ENCODE data around the gene CFDP1.
"Not testable (repeated sequence)": the region's sequence is repeated elsewhere in the genome, so short reads cannot be mapped to it uniquely, and the experiment has no call there.

CFDP1 gene

GRCh38 chr16:75443298-75443697, 10.0 kb upstream of the CFDP1 start:
- Histone ChIP-seq H3K4me3 (ENCODE audit: low read depth in 1 of 2, low read length in 2 of 2) (no peak overlapping the region), H3K79me2 (ENCODE audit: insufficient read depth, low read length) (no peaks in the 10 kb centered on the region; the same call in 1 of the 2 replicates), H3K36me3 (ENCODE audit: insufficient read depth, low read length) (peaks cover 14% of the 10 kb centered on the region), H3K4me2 (ENCODE audit: insufficient read depth, low read length) (no peak overlapping the region), H3K9ac (ENCODE audit: low read depth, low read length) (no peak overlapping the region), H3K4me1 (ENCODE audit: insufficient read depth, low read length) (no peaks in the 10 kb centered on the region), H3K27ac (ENCODE audit: low read length) (no peak overlapping the region), H3K9me3 (ENCODE audit: insufficient read depth, low read length, severe bottlenecking) (no peaks in the 10 kb centered on the region), H4K20me1 (ENCODE audit: insufficient read depth, low read length) (no peaks in the 10 kb centered on the region), H2AFZ (ENCODE audit: low read depth, low read length) (no peak overlapping the region), H3K27me3 (ENCODE audit: insufficient read depth, low read length, poor library complexity) (no peaks in the 10 kb centered on the region)
- TF ChIP-seq EZH2 (IDR thresholded peaks at IDR 0.05; ENCODE audit: borderline replicate concordance, low read depth, low read length, severe bottlenecking) (no peak), CTCF (IDR thresholded peaks at IDR 0.05; ENCODE audit: borderline replicate concordance, extremely low read depth, low read length, poor library complexity, severe bottlenecking) (no peak)
- ATAC-seq (ENCODE audit: insufficient read depth, low read depth) (no peak), DNase-seq (no peak)

- no peak for TF ChIP-seq EZH2 (IDR thresholded peaks at IDR 0.05; ENCODE audit: borderline replicate concordance, low read depth, low read length, severe bottlenecking)
- H3K4me2 ChIP-seq (ENCODE audit: insufficient read depth, low read length): peak overlapping the region; percentile 76
- peaks cover 41% of the 10 kb centered on the region for H3K4me1 ChIP-seq (ENCODE audit: insufficient read depth, low read length)
- peak overlapping the region; percentile 58 to 67 for H3K4me3 ChIP-seq (ENCODE audit: low read depth in 1 of 2, low read length in 2 of 2)
- no peaks in the 10 kb centered on the region for H3K27me3 ChIP-seq (ENCODE audit: insufficient read depth, low read length, poor library complexity)
- ATAC-seq (ENCODE audit: insufficient read depth, low read depth) (peak; percentile 71), DNase-seq (no peak)
- peak overlapping the region; percentile 68 for H3K9ac ChIP-seq (ENCODE audit: low read depth, low read length)
- peak overlapping the region; percentile 73 for H3K27ac ChIP-seq (ENCODE audit: low read length)
- H3K36me3 ChIP-seq (ENCODE audit: insufficient read depth, low read length): no peaks in the 10 kb centered on the region; the same call in none of the 2 replicates
- peaks cover 43% of the 10 kb centered on the region for H3K79me2 ChIP-seq (ENCODE audit: insufficient read depth, low read length)
- no peaks in the 10 kb centered on the region for H4K20me1 ChIP-seq (ENCODE audit: insufficient read depth, low read length)
- peak overlapping the region; percentile 85 for H2AFZ ChIP-seq (ENCODE audit: low read depth, low read length)
- H3K9me3 ChIP-seq (ENCODE audit: insufficient read depth, low read length, severe bottlenecking): no peaks in the 10 kb centered on the region
Observed at GRCh38 chr16:75433732-75434413, 570 bp upstream of the CFDP1 start.

GRCh38 chr16:75429621-75430403, 3.5 kb downstream of the CFDP1 start:
- ATAC-seq (ENCODE audit: insufficient read depth, low read depth) (no peak), DNase-seq (no peak)
- Histone ChIP-seq H2AFZ (ENCODE audit: low read depth, low read length) (no peak overlapping the region), H3K4me3 (ENCODE audit: low read depth in 1 of 2, low read length in 2 of 2) (no peak overlapping the region), H4K20me1 (ENCODE audit: insufficient read depth, low read length) (peaks cover 3% of the 10 kb centered on the region; the same call in 1 of the 2 replicates), H3K36me3 (ENCODE audit: insufficient read depth, low read length) (no peaks in the 10 kb centered on the region; the same call in none of the 2 replicates), H3K79me2 (ENCODE audit: insufficient read depth, low read length) (peaks cover 79% of the 10 kb centered on the region), H3K4me1 (ENCODE audit: insufficient read depth, low read length) (peaks cover 36% of the 10 kb centered on the region), H3K9me3 (ENCODE audit: insufficient read depth, low read length, severe bottlenecking) (no peaks in the 10 kb centered on the region), H3K4me2 (ENCODE audit: insufficient read depth, low read length) (no peak overlapping the region), H3K9ac (ENCODE audit: low read depth, low read length) (no peak overlapping the region), H3K27ac (ENCODE audit: low read length) (no peak overlapping the region), H3K27me3 (ENCODE audit: insufficient read depth, low read length, poor library complexity) (no peaks in the 10 kb centered on the region)
- TF ChIP-seq EZH2 (IDR thresholded peaks at IDR 0.05; ENCODE audit: borderline replicate concordance, low read depth, low read length, severe bottlenecking) (no peak), CTCF (IDR thresholded peaks at IDR 0.05; ENCODE audit: borderline replicate concordance, extremely low read depth, low read length, poor library complexity, severe bottlenecking) (no peak)

- not testable (repeated sequence) for H3K27ac ChIP-seq (ENCODE audit: low read length); H3K4me2 ChIP-seq (ENCODE audit: insufficient read depth, low read length); DNase-seq; H2AFZ ChIP-seq (ENCODE audit: low read depth, low read length); ATAC-seq (ENCODE audit: insufficient read depth, low read depth); H3K36me3 ChIP-seq (ENCODE audit: insufficient read depth, low read length); H3K27me3 ChIP-seq (ENCODE audit: insufficient read depth, low read length, poor library complexity); H4K20me1 ChIP-seq (ENCODE audit: insufficient read depth, low read length); H3K4me3 ChIP-seq (ENCODE audit: low read depth in 1 of 2, low read length in 2 of 2); H3K9me3 ChIP-seq (ENCODE audit: insufficient read depth, low read length, severe bottlenecking); H3K9ac ChIP-seq (ENCODE audit: low read depth, low read length)
- Histone ChIP-seq H3K4me1 (ENCODE audit: insufficient read depth, low read length) (peaks cover 17% of the 10 kb centered on the region), H3K79me2 (ENCODE audit: insufficient read depth, low read length) (peaks cover 92% of the 10 kb centered on the region)
Observed at GRCh38 chr16:75426524-75426923, 6.8 kb downstream of the CFDP1 start.

- not testable (repeated sequence) for H3K4me2 ChIP-seq (ENCODE audit: insufficient read depth, low read length); H3K36me3 ChIP-seq (ENCODE audit: insufficient read depth, low read length); H3K9ac ChIP-seq (ENCODE audit: low read depth, low read length); ATAC-seq (ENCODE audit: insufficient read depth, low read depth); H3K27me3 ChIP-seq (ENCODE audit: insufficient read depth, low read length, poor library complexity); H2AFZ ChIP-seq (ENCODE audit: low read depth, low read length); H3K9me3 ChIP-seq (ENCODE audit: insufficient read depth, low read length, severe bottlenecking); DNase-seq; H3K27ac ChIP-seq (ENCODE audit: low read length); H3K4me3 ChIP-seq (ENCODE audit: low read depth in 1 of 2, low read length in 2 of 2)
- Histone ChIP-seq H3K4me1 (ENCODE audit: insufficient read depth, low read length) (peaks cover 13% of the 10 kb centered on the region), H3K79me2 (ENCODE audit: insufficient read depth, low read length) (peaks cover 93% of the 10 kb centered on the region), H4K20me1 (ENCODE audit: insufficient read depth, low read length) (peaks cover 11% of the 10 kb centered on the region; the same call in 1 of the 2 replicates)
Observed at GRCh38 chr16:75424105-75424762, 9.1 kb downstream of the CFDP1 start.
